ENCODE measurements around the gene PLCB4.

GRCh38 chr20:9025011-9025410 lies 43.9 kb upstream of the PLCB4 start:
- no peak for TF ChIP-seq CTCF (conservative IDR thresholded peaks at IDR 0.05; ENCODE audit: low read length)
- no peak for TF ChIP-seq EZH2phosphoT487 (IDR thresholded peaks at IDR 0.05; ENCODE audit: borderline replicate concordance)
